HK-2 (cell line): ENCODE measurements around the gene METTL27.
"Not testable (repeated sequence)": the region's sequence is repeated elsewhere in the genome, so short reads cannot be mapped to it uniquely, and the experiment has no call there.

Source experiments
- DNase-seq: peaks from one replicate; pipeline ENCODE4 v3.0.0-alpha.2; 2018; ENCODE audit not compliant: unreplicated experiment

Gene METTL27

DNA sequence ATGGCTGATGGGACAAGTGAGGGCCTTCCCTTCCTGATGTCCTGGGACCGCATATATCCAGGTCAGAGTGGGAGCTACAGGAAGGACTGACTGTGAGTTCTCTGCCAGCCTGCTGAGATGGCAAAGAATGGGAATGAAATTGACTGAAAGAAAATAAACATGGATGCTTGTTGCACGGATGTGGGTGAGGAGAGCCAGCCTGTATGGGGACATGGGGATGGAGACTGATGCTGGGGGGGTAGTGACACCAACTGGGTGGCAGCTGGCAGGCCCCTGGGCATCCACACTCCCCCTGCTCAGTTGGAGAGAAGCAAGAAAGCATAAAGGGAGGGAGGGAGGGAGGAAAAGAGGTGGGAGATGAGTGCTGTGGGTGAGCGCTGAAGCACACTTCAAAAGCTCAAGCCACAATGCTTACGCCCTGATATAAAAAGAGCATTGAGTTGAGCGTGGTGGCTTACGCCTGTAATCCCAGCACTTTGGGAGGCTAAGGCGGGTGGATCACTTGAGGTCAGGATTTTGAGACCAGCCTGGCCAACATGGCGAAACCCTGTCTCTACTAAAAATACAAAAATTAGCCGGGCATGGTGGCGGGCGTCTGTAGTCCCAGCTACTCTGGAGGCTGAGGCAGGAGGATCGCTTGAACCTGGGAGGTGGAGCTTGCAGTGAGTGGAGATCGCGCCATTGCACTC is 20.6 kb downstream of the METTL27 start:
- not testable (repeated sequence) for DNase-seq

- DNase-seq: no peak
Observed at GRCh38 chr7:73820013-73820412, 22.3 kb downstream of the METTL27 start.

GRCh38 chr7:73817121-73817520 is 25.2 kb downstream of the METTL27 start:
- DNase-seq: no peak

DNA sequence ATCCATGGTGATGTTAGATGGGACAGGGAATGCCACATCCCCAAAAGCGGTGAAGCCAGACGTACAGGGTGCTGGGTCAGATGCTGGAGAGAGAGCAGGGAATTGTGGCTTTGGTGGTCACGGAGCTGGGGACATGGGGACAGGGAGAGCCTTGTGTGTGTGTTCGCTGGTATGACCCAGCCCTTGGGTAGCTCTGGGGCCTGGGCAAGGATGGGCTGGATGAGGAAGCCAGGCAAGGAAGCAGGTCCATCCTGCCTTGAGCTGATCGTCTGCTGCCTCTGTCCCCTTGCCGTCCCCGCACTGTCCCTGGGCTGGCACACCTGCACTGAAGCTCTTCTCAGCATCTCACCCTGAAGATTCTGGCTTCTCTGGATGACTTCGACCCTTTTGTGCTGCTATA is 26.9 kb downstream of the METTL27 start:
- DNase-seq: no peak

- DNase-seq: no peak
Observed at GRCh38 chr7:73812996-73813395, 29.3 kb downstream of the METTL27 start.

DNA sequence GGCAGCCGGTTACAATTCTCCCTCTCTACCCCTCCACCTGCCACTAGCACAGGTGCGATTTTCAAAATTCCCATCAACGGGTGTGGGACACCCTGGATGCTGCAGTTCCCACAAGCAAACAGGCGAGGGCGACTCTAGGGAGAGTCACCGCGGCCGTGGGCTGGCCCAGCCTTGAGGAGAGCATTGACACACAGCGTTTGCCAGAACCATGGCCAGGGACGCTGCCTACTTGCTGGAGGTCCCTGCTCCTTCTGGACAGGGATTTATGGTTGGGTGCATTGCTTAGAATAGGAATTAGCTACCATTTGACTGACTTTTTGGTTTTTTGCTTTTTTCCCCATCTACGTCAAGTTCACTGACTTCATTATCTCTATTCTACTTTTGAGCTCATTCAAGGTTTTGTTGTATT is 30.6 kb downstream of the METTL27 start:
- peak; percentile 72 for DNase-seq

DNA sequence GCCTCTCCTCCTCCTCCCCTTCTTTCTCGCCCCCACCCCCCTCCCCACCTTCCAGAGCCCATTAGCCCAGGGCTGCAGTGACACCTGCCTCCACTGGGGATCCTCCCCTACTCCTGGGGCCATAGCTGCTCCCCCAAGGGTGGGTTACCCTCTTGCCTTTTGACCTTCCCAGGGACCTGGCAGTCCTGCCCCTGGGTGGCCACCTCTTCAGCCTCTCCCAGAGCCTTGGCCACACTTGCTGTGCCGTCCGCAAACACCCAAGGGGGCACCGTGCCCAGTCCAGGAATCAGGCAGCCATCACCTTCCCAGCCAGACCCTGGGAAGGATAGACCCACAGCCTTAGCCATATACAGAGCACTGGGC is 31.3 kb downstream of the METTL27 start:
- DNase-seq: no peak

DNA sequence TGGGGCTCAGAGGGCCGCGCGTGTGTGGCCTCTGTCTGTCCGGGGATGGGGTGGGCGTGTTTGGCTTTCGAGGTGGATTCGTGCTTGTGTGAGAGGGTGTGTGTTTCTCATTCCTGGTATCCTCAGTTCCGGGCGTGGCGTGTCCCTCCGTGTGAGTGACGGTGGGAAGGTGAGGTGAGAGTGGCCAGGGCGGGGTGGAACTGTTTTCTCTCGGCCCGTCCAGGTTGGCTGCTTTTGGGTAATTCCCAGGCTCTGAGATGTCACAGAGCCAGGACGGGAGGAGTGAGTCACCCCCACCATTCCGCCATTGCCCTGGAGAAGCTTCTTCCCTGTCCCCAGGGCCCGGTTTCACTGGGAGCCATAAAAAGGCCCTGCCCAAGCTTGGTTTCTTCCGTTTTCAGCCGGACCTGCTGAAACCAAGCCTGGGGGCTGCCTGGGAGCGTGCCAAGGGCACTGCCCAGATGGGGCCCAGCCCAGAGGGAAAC is 32.8 kb downstream of the METTL27 start:
- no peak for DNase-seq

GRCh38 chr7:73802459-73802858 is 39.9 kb downstream of the METTL27 start:
- DNase-seq: no peak

DNA sequence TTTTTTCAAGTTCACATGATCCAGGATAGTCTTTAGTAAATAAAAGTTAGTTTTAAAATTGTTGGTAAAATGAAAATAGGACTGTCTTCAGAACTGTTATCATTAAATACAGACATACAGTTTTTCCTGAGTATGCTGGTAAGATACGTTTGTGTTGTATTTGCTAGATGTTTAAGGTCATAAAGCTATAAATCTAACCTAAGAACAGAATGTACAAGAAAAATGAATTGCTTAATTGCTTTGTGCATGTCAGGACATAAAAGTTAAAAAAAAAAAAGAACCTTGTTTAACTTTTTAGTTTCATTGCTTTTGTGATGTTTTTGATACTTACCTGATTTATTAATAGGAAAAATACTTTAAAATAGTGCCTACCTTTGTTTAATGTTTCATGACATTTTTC is 40.7 kb downstream of the METTL27 start:
- no peak for DNase-seq

GRCh38 chr7:73799282-73800141 is 42.8 kb downstream of the METTL27 start:
- no peak for DNase-seq

DNA sequence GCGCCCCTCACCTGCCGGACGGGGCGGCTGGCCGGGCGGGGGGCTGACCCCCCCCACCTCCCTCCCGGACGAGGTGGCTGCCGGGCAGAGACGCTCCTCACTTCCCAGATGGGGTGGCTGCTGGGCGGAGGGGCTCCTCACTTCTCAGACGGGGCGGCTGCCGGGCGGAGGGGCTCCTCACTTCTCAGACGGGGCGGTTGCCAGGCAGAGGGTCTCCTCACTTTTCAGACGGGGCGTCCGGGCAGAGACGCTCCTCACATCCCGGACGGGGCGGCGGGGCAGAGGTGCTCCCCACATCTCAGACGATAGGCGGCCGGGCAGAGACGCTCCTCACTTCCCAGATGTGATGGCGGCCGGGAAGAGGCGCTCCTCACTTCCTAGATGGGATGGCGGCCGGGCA is 45.1 kb downstream of the METTL27 start:
- not testable (repeated sequence) for DNase-seq

DNA sequence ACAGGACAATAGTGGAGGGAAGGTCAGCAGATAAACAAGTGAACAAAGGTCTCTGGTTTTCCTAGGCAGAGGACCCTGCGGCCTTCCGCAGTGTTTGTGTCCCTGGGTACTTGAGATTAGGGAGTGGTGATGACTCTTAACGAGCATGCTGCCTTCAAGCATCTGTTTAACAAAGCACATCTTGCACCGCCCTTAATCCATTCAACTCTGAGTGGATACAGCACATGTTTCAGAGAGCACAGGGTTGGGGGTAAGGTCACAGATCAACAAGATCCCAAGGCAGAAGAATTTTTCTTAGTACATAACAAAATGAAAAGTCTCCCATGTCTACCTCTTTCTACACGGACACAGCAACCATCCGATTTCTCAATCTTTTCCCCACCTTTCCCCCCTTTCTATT is 45.7 kb downstream of the METTL27 start:
- not testable (repeated sequence) for DNase-seq

DNA sequence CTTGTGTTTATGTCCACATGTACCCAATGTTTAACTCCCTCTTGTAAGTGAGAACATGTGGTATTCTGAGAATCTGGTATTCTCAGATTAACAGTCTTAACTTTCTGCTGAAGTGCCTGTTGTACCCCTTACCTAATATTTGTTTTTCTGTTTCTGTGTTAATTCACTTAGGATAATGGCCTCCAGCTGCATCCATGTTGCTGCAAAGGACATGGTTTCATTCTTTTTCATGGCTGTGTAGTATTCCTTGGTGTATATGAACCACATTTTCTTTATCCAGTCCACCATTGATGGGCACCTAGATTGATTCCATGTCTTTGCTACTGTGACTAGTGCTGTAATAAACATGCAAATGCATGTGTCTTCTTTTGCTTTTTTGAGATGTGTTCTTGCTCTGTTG is 47.1 kb downstream of the METTL27 start:
- not testable (repeated sequence) for DNase-seq

GRCh38 chr7:73791170-73791690 is 51.1 kb downstream of the METTL27 start:
- not testable (repeated sequence) for DNase-seq

DNA sequence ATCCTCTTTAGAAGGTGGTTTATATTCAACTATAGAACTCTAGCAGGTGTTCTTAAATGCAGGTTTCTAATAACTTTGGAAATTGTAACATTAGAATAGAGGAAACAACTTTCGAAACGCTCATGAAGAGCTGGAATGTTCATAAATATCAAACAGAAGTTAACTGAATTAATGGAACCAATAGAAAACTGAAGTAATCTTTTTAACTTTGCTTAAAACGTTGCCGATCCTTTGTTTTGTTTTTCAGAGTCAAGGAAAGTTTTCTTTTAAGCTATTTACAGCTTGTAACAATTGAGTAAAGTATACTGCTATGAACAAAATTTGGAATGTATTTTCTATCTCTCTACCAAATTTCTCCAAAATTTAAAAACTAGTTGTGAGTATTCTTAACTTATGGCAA is 53.3 kb downstream of the METTL27 start:
- no peak for DNase-seq

DNA sequence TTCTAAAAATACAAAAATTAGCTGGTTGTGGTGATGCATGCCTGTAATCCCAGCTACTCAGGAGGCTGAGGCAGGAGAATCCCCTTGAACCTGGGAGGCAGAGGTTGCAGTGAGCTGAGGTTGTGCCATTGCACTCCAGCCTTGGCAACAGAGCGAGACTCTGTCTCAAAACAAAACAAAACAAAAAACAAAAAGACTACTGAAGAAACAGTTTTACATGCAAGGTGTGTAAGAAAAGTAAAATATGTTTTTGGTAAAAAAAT is 54.6 kb downstream of the METTL27 start:
- DNase-seq: not testable (repeated sequence)

DNA sequence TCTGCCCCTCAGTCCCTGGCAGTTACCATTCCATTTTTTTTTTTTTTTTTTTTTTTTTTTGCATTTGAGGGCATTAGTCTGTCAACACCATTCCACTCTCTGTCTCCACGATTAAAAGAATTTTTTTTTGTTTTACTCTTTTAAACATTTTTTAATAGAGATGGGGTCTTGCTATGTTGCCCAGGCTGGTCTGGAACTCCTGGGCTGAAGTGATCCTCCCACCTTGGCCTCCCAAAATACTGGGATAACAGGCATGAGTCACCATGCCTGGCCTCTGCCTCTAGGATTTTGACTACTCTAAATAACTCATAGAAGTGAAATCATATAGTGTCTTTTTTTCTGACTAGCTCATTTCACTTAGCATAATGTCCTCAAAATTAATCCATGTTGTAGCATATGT is 55.7 kb downstream of the METTL27 start:
- no peak for DNase-seq
